Measurements from ENCODE around the gene PRKAG1. TPM values are rescaled to one million over a fixed set of nuclear protein-coding genes. Genes with fewer than 3 reads are reported as not detected.

Gene PRKAG1
- total and polyA plus RNA-seq, 2 donors (not counting 1 experiment from before 2014, with no cell fraction given): 28.5 to 60.0 TPM

DNA sequence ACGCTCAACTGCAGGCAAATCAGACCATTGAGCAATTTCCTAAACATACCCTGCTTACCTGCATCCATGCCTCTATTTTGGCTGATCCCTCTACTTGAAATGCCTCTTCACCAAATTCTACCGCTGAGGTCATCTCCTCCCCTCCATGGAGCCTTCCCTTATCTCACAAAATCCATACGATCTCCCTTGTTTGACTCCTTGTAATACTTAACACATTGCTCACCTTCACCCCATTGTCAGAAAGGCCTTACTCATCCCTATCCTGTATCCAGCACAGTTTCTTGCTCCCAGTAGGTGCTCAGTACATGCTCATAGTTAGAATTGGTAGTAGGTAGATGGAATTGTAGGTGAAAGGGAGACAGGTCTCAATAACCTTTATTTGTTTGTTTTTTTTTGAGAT, 24.8 kb downstream of the PRKAG1 start:
- TF ChIP-seq, protein P1, sequence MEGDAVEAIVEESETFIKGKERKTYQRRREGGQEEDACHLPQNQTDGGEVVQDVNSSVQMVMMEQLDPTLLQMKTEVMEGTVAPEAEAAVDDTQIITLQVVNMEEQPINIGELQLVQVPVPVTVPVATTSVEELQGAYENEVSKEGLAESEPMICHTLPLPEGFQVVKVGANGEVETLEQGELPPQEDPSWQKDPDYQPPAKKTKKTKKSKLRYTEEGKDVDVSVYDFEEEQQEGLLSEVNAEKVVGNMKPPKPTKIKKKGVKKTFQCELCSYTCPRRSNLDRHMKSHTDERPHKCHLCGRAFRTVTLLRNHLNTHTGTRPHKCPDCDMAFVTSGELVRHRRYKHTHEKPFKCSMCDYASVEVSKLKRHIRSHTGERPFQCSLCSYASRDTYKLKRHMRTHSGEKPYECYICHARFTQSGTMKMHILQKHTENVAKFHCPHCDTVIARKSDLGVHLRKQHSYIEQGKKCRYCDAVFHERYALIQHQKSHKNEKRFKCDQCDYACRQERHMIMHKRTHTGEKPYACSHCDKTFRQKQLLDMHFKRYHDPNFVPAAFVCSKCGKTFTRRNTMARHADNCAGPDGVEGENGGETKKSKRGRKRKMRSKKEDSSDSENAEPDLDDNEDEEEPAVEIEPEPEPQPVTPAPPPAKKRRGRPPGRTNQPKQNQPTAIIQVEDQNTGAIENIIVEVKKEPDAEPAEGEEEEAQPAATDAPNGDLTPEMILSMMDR (IDR thresholded peaks at IDR 0.05): no peak
- TF ChIP-seq EZH2 (IDR thresholded peaks at IDR 0.05; ENCODE audit: borderline replicate concordance, insufficient read depth, low read depth, low read length, poor library complexity, severe bottlenecking): no peak
- peaks cover 26% of the 10 kb centered on the region for H3K4me1 Mint-ChIP-seq
- Histone ChIP-seq H3K27ac (ENCODE audit: low read length in 2 of 2) (no peak overlapping the region), H3K79me2 (ENCODE audit: control insufficient read depth, insufficient read depth, low read length) (no peaks in the 10 kb centered on the region), H3K36me3 (replicated peaks in 1 of 2; ENCODE audit: control extremely low read depth in 1 of 2, control insufficient read depth in 1 of 2, extremely low read depth in 1 of 2, insufficient read depth in 2 of 2, low read length in 1 of 2) (no peaks in the 10 kb centered on the region), H3K9me3 (ENCODE audit: control extremely low read depth in 1 of 3, control insufficient read depth in 2 of 3, insufficient read depth in 1 of 3, low read length in 2 of 3) (peaks cover 0 to 4% (median 0%) of the 10 kb centered on the region in 3 donors), H2AFZ (ENCODE audit: insufficient read depth, low read depth, low read length, poor library complexity, severe bottlenecking) (no peak overlapping the region), H3K4me2 (replicated peaks; ENCODE audit: low read depth, low read length, poor library complexity, severe bottlenecking) (no peak overlapping the region), H3K27me3 (replicated peaks in 1 of 4; ENCODE audit: control extremely low read depth in 1 of 4, control insufficient read depth in 3 of 4, insufficient read depth in 4 of 4, low read length in 3 of 4) (peaks cover 0 to 67% (median 31%) of the 10 kb centered on the region in 4 experiments), H3K9ac (ENCODE audit: low read length) (no peak overlapping the region), H3K4me1 (ENCODE audit: control insufficient read depth in 2 of 2, insufficient read depth in 2 of 2, low read length in 2 of 2) (peaks cover 24 to 30% of the 10 kb centered on the region in 2 donors), H4K20me1 (ENCODE audit: control insufficient read depth, insufficient read depth, low read length, poor library complexity, severe bottlenecking) (no peaks in the 10 kb centered on the region), H3K4me3 (ENCODE audit: control extremely low read depth in 1 of 5, extremely low read depth in 1 of 5, insufficient read depth in 1 of 5, low read depth in 2 of 5, low read length in 4 of 5) (no peak overlapping the region)
- no peak overlapping the region for H3K27ac Mint-ChIP-seq
- no peak for ATAC-seq (ENCODE audit: low read depth)
- intact Hi-C loops (cut with micrococcal nuclease): loop anchor here (2.0 kb wide), 1 partner anchor 13 kb away; no protein-coding TSS in a partner anchor
- H3K27me3 Mint-ChIP-seq: peaks cover 40% of the 10 kb centered on the region
- H3K9me3 Mint-ChIP-seq (ENCODE audit: insufficient read depth): no peaks in the 10 kb centered on the region
- no peak for DNase-seq
- POLR2A ChIA-PET: interaction anchor here (1.7 kb wide), 1 partner anchor 15 kb away, joined by 4 read pairs; no protein-coding TSS in a partner anchor
- WGBS (ENCODE audit: insufficient coverage): 91% methylated on average over 3 of the region's 3 CpGs
- no peak overlapping the region for H3K4me3 Mint-ChIP-seq
- CTCF ChIA-PET: interaction anchor here (0.9 to 6.7 kb wide), 14 partner anchors 10 to 167 kb away, joined by 3 to 61 read pairs (median 4); partner anchors contain the start of genes ARF3, DDX23, FKBP11 and PRKAG1

DNA sequence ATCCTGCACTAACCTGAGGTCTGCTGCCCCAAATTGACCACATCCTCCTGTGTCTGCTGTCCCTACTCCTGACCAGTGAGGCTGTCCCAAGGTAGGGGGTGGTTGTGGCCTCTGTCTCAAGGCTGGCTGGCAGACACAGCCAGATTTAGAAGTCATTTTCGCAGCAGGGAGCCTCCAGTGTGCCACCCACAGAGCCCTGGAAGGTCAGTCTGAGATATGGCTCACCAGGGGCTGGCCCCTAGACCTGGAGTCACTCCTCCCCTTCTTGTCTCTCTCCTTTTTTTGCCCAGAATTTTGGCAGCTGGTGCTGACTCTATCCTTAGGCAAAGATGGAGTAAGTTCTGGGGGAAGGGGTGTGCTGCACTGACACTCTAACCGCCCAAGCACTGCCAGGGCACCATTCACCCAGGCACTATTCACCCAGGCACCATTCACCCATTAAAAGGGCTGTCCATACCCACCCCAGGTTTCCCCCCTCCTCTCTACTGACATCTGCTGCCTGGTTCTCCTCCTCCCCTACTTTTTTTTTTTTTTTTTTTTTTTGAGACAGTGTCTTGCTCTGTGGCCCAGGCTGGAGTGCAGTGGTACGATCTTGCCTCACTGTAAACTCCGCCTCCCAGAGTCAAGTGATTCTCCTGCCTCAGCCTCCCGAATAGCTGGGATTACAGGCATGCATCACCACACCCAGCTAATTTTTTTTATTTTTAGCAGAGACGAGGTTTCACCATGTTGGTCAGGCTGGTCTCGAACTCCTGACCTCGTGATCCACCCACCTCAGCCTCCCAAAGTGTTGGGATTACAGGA, 27.1 kb downstream of the PRKAG1 start:
- TF ChIP-seq, protein P1 (IDR thresholded peaks at IDR 0.05): no peak
- no peak for TF ChIP-seq EZH2 (IDR thresholded peaks at IDR 0.05; ENCODE audit: borderline replicate concordance, insufficient read depth, low read depth, low read length, poor library complexity, severe bottlenecking)
- Histone ChIP-seq H3K4me1 (ENCODE audit: control insufficient read depth in 2 of 2, insufficient read depth in 2 of 2, low read length in 2 of 2) (peaks cover 9 to 15% of the 10 kb centered on the region in 2 donors), H3K36me3 (replicated peaks in 1 of 2; ENCODE audit: control extremely low read depth in 1 of 2, control insufficient read depth in 1 of 2, extremely low read depth in 1 of 2, insufficient read depth in 2 of 2, low read length in 1 of 2) (no peaks in the 10 kb centered on the region), H4K20me1 (ENCODE audit: control insufficient read depth, insufficient read depth, low read length, poor library complexity, severe bottlenecking) (no peaks in the 10 kb centered on the region), H3K9me3 (ENCODE audit: control extremely low read depth in 1 of 3, control insufficient read depth in 2 of 3, insufficient read depth in 1 of 3, low read length in 2 of 3) (no peaks in the 10 kb centered on the region), H3K79me2 (ENCODE audit: control insufficient read depth, insufficient read depth, low read length) (no peaks in the 10 kb centered on the region), H3K4me2 (replicated peaks; ENCODE audit: low read depth, low read length, poor library complexity, severe bottlenecking) (no peak overlapping the region), H2AFZ (ENCODE audit: insufficient read depth, low read depth, low read length, poor library complexity, severe bottlenecking) (no peak overlapping the region), H3K27me3 (replicated peaks in 1 of 4; ENCODE audit: control extremely low read depth in 1 of 4, control insufficient read depth in 3 of 4, insufficient read depth in 4 of 4, low read length in 3 of 4) (peaks cover 0 to 69% (median 34%) of the 10 kb centered on the region in 4 experiments), H3K9ac (ENCODE audit: low read length) (no peak overlapping the region), H3K27ac (ENCODE audit: low read length in 2 of 2) (no peak overlapping the region), H3K4me3 (ENCODE audit: control extremely low read depth in 1 of 5, extremely low read depth in 1 of 5, insufficient read depth in 1 of 5, low read depth in 2 of 5, low read length in 4 of 5) (no peak overlapping the region)
- intact Hi-C loops (cut with micrococcal nuclease): no loop called here
- DNase-seq (no peak), ATAC-seq (ENCODE audit: low read depth) (no peak)
- Mint-ChIP-seq H3K27ac (no peak overlapping the region), H3K4me1 (peaks cover 18% of the 10 kb centered on the region), H3K4me3 (no peak overlapping the region), H3K9me3 (ENCODE audit: insufficient read depth) (no peaks in the 10 kb centered on the region), H3K27me3 (peaks cover 52% of the 10 kb centered on the region)
- ChIA-PET POLR2A (no interaction called here), CTCF (interaction anchor here (0.7 to 2.8 kb wide), 9 partner anchors 8 to 555 kb away, joined by 3 to 11 read pairs (median 4); partner anchors contain the start of genes DDX23, FKBP11 and WNT1)
- WGBS (ENCODE audit: insufficient coverage): 59% methylated on average over 3 of the region's 8 CpGs

Measured in B cell (primary cell).